ENCODE data around the gene COPA.
"Not testable (repeated sequence)": the region's sequence is repeated elsewhere in the genome, so short reads cannot be mapped to it uniquely, and the experiment has no call there.

DNA sequence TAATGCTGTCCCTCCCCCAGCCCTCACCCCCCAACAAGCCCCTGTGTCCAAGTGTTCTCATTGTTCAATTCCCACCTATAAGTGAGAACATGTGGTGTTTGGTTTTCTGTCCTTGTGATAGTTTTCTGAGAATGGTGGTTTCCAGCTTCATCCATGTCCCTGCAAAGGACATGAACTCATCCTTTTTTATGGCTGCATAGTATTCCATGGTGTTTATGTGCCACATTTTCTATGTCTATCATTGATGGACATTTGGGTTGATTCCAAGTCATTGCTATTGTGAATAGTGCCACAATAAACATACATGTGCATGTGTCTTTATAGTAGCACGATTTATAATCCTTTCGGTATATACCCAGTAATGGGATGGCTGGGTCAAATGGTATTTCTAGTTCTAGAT lies 41.8 kb upstream of the COPA start:
- not testable (repeated sequence) for TF ChIP-seq CTCF, POLR2A (IDR thresholded peaks at IDR 0.05)
